Measurements from ENCODE around the gene ZNF407. TPM values are rescaled to one million over a fixed set of nuclear protein-coding genes. Genes with fewer than 3 reads are reported as not detected.

ZNF407 gene
- polyA plus RNA-seq, 1 experiment = 2.8 TPM

DNA sequence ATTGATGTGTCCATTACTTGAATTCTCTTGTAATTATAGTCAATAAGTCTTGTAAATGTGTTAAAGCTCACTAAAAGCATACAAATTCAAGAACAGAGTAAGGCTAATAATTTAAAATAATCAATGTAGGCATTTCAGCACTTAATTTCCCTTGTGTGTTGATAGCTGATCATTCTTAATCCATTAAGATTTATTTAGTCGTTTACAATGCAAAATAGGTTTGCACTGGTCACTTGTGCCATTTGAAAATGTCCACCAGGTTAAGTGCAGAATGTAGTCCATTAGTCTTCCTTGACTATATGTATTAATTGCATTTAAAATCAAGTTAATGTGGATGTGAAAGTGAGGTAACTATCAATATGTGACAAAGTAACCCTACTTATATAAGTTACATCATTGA, 39.4 kb downstream of the ZNF407 start:
- H3K4me3 ChIP-seq (ENCODE audit: low read depth, low read length) = no peak overlapping the region
- CTCF ChIA-PET = no interaction called here
- TF ChIP-seq, protein P1, sequence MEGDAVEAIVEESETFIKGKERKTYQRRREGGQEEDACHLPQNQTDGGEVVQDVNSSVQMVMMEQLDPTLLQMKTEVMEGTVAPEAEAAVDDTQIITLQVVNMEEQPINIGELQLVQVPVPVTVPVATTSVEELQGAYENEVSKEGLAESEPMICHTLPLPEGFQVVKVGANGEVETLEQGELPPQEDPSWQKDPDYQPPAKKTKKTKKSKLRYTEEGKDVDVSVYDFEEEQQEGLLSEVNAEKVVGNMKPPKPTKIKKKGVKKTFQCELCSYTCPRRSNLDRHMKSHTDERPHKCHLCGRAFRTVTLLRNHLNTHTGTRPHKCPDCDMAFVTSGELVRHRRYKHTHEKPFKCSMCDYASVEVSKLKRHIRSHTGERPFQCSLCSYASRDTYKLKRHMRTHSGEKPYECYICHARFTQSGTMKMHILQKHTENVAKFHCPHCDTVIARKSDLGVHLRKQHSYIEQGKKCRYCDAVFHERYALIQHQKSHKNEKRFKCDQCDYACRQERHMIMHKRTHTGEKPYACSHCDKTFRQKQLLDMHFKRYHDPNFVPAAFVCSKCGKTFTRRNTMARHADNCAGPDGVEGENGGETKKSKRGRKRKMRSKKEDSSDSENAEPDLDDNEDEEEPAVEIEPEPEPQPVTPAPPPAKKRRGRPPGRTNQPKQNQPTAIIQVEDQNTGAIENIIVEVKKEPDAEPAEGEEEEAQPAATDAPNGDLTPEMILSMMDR (IDR thresholded peaks at IDR 0.05; ENCODE audit: insufficient read depth, low read depth, low read length) = no peak
- H3K36me3 ChIP-seq (ENCODE audit: control insufficient read depth, insufficient read depth, low read length) = no peaks in the 10 kb centered on the region
- DNase-seq (ENCODE audit: low read depth) = no peak
- POLR2A ChIA-PET = no interaction called here
- H3K27me3 ChIP-seq (ENCODE audit: control insufficient read depth, insufficient read depth, low read length) = no peaks in the 10 kb centered on the region

DNA sequence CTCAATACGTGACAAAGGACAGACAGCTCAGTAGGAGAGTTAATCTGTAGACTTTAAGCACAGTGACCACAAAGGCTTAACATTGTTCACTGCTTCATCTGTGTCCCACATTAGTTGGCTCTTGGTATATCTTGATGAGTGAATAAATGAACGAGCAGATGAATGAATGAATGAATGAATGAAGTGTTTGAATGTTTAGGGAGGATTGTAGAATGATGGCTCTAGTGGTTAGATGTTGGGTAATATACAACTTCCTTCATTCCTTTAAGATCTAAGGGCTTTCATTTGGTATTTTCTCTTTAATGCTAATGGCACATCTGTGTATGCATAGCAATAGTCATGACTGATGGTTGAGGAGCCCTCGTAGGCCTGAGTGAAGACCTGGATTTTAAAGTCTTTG, 40.5 kb downstream of the ZNF407 start:
- CTCF ChIA-PET = no interaction called here
- TF ChIP-seq, protein P1 (IDR thresholded peaks at IDR 0.05; ENCODE audit: insufficient read depth, low read depth, low read length) = no peak
- POLR2A ChIA-PET = no interaction called here

DNA sequence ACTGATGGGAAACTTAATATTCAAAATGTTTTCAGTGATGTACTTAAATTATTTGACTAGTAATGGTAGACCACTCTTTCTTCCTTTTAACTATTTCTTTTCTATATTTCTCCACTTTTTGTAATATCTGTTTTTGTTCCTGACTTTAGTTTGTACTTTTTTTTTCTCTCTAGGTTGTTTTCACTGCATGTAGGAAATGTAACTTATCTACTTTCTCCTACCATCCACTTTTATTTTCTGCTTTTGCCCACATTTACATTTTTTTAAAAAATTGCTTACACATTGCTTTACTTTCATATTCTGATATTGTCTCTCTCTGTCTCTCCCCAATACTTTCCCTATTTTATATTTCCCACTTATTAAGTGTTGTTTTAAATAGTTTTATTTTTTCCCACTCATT, 47.0 kb downstream of the ZNF407 start:
- Histone ChIP-seq H3K36me3 (ENCODE audit: control insufficient read depth, insufficient read depth, low read length) (no peaks in the 10 kb centered on the region), H3K4me3 (ENCODE audit: low read depth, low read length) (no peak overlapping the region), H3K27me3 (ENCODE audit: control insufficient read depth, insufficient read depth, low read length) (no peaks in the 10 kb centered on the region)
- ChIA-PET CTCF (no interaction called here), POLR2A (no interaction called here)
- TF ChIP-seq, protein P1 (IDR thresholded peaks at IDR 0.05; ENCODE audit: insufficient read depth, low read depth, low read length) = no peak
- no peak for DNase-seq (ENCODE audit: low read depth)

More for the DNA sequence above, 40.5 kb downstream of the ZNF407 start:
- no peaks in the 10 kb centered on the region for H3K36me3 ChIP-seq (ENCODE audit: control insufficient read depth, insufficient read depth, low read length)
- no peak overlapping the region for H3K4me3 ChIP-seq (ENCODE audit: low read depth, low read length)
- DNase-seq (ENCODE audit: low read depth) = no peak
- H3K27me3 ChIP-seq (ENCODE audit: control insufficient read depth, insufficient read depth, low read length) = no peaks in the 10 kb centered on the region

DNA sequence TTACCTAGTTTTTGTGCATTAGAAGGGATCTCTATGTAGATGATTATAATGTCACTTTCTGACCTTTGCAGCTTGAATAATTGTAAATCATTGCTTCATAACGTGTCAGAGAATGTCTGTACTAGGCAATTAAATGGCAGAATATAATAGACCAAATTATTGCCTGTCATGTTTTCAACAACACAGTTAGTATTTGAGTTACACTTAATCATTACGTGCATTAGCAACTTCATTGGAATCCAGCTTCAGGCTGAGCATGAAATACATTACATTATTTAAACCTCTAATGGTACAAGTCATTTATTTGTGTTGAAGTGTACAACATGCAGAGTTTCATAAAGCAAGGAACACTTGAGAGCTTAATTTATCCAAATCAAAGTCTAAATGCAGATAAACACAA, 48.0 kb downstream of the ZNF407 start:
- Histone ChIP-seq H3K36me3 (ENCODE audit: control insufficient read depth, insufficient read depth, low read length) (no peaks in the 10 kb centered on the region), H3K27me3 (ENCODE audit: control insufficient read depth, insufficient read depth, low read length) (no peaks in the 10 kb centered on the region), H3K4me3 (ENCODE audit: low read depth, low read length) (no peak overlapping the region)
- ChIA-PET CTCF (interaction anchor here (0.9 to 2.6 kb wide), 4 partner anchors 12 to 1082 kb away, joined by 3 to 8 read pairs (median 4); no protein-coding TSS in a partner anchor), POLR2A (no interaction called here)
- TF ChIP-seq, protein P1 (IDR thresholded peaks at IDR 0.05; ENCODE audit: insufficient read depth, low read depth, low read length) = no peak
- no peak for DNase-seq (ENCODE audit: low read depth)

DNA sequence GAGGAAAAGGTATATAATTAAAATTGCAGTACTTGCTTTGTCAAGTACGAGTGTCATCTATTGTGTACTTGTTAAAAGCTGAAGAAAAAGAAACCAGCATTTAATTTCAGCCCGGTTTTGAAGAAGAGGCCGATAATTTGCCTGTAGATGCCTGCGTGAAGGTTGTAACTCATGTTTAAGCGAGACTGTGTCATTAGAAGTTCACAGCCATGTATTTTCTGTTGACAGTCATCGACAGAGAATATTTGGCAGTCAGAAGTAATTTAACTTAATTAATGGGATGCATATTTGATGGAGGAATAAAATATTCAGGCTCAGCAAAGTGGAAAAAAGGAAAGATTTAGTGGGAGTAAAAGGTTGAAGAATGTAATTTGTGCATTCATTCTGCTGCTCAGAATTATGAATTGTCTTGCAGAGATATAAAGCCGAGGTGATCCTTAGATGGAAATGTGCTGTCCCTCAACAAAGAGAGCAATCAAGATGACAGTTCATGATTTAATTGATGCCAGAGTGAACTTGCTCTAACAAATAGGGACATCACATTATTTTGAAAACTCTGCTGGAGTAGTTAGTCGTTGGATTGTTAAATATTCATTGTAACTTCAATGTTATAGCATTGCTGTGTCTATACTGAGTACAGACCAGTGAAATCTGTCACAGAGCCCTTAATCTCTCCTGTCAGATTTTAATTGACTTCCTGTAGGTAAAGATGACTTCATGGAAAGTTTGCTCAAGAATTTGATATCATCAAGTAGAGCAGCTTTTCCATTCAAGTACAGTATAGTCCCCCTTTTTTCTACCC, 53.9 kb downstream of the ZNF407 start:
- Histone ChIP-seq H3K36me3 (ENCODE audit: control insufficient read depth, insufficient read depth, low read length) (no peaks in the 10 kb centered on the region), H3K27me3 (ENCODE audit: control insufficient read depth, insufficient read depth, low read length) (no peaks in the 10 kb centered on the region), H3K4me3 (ENCODE audit: low read depth, low read length) (no peak overlapping the region)
- TF ChIP-seq, protein P1 (IDR thresholded peaks at IDR 0.05; ENCODE audit: insufficient read depth, low read depth, low read length) = no peak
- ChIA-PET CTCF (interaction anchor here (0.8 to 0.9 kb wide), 2 partner anchors 19 to 240 kb away, joined by 3 read pairs; no protein-coding TSS in a partner anchor), POLR2A (no interaction called here)
- no peak for DNase-seq (ENCODE audit: low read depth)
